ENCODE data around the gene FTL.

DNA sequence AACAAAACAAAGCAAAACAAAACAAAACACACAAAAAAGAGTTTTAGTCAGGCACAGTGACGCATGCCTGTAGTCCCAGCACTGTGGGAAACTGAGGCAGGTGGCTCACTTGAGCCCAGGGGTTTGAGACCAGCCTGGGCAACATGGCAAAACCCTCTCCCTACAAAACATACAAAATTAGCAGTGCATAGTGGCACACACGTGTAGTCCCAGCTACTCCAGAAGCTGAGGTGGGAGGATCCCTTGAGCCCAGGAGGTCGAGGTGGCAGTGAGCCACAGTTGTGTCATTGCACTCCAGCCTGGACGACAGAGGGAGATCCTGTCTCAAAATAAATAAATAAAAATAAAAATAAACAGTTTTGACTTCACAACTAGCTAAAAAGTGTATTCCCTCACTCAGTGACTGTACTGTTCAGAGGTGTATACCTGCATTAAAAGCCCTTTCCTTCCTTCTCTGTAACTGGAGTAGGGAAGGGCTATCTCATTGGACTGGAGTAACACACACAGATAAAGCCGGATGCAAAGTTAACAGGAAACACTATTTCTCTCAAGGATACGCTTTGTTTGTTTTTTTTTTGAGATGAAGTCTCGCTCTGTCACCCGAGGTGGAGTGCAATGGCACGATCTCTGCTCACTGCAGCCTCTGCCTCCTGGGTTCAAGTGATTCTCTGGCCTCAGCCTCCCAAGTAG lies 14.1 kb upstream of the FTL start:
- TF ChIP-seq, protein P1, sequence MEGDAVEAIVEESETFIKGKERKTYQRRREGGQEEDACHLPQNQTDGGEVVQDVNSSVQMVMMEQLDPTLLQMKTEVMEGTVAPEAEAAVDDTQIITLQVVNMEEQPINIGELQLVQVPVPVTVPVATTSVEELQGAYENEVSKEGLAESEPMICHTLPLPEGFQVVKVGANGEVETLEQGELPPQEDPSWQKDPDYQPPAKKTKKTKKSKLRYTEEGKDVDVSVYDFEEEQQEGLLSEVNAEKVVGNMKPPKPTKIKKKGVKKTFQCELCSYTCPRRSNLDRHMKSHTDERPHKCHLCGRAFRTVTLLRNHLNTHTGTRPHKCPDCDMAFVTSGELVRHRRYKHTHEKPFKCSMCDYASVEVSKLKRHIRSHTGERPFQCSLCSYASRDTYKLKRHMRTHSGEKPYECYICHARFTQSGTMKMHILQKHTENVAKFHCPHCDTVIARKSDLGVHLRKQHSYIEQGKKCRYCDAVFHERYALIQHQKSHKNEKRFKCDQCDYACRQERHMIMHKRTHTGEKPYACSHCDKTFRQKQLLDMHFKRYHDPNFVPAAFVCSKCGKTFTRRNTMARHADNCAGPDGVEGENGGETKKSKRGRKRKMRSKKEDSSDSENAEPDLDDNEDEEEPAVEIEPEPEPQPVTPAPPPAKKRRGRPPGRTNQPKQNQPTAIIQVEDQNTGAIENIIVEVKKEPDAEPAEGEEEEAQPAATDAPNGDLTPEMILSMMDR (IDR thresholded peaks at IDR 0.05) = no peak
- TF ChIP-seq EP300 (IDR thresholded peaks at IDR 0.05) = no peak
